H1 (cell line): Measurements from ENCODE around the gene ATP2A3. TPM values are rescaled to one million over a fixed set of nuclear protein-coding genes. Genes with fewer than 3 reads are reported as not detected.

Source experiments
- CTCF ChIA-PET: fragments of 300-600 bp; sonication (Branson Sonifier 250); formaldehyde crosslinking; loops from one replicate; lab custom pipeline; 2021; ENCODE audit not compliant: partially characterized antibody; lab: Charles Lee
- POLR2A ChIA-PET: fragments of 300-600 bp; sonication (Branson Sonifier 250); formaldehyde crosslinking; loops from one replicate; lab custom pipeline; 2021; ENCODE audit warnings: inconsistent platforms; ENCODE audit not compliant: partially characterized antibody; lab: Charles Lee
- DNase-seq, 2 experiments: peaks; one replicate each; pipeline versions ENCODE4 v3.0.0 to v3.0.0-alpha.2; 2010 to 2022; ENCODE audit warnings: low spot score in 2 of 2, low read depth in 1 of 2, mixed read lengths in 1 of 2
- FAIRE-seq: peaks from 2 replicates; lab custom pipeline; 2011; peaks lifted over from hg19 to GRCh38; lab: Jason Lieb, UNC
- H2AFZ ChIP-seq: 2 replicates; pipeline ENCODE4 v1.8.1; 2012; ENCODE audit warnings: low read length, inconsistent platforms
- H2AK5ac ChIP-seq: 2 replicates; pipeline ENCODE4 v1.6.1; 2013; ENCODE audit warnings: low read depth, low read length
- H2BK120ac ChIP-seq: replicated peaks from 2 replicates; pipeline ENCODE3; 2013; ENCODE audit warnings: low read depth, low read length, inconsistent platforms
- H2BK12ac ChIP-seq: 2 replicates; pipeline ENCODE4 v1.6.1; 2013; ENCODE audit warnings: low read depth, low read length
- H2BK15ac ChIP-seq: 2 replicates; pipeline ENCODE4 v1.6.1; 2013; ENCODE audit warnings: low read length
- H2BK20ac ChIP-seq: 2 replicates; pipeline ENCODE4 v1.6.1; 2013; ENCODE audit warnings: low read length
- H2BK5ac ChIP-seq: 2 replicates; pipeline ENCODE4 v1.6.1; 2013; ENCODE audit warnings: low read depth, low read length
- H3K14ac ChIP-seq: 2 replicates; pipeline ENCODE4 v1.6.1; 2013; ENCODE audit warnings: inconsistent platforms; ENCODE audit not compliant: insufficient read length
- H3K18ac ChIP-seq: 2 replicates; pipeline ENCODE4 v1.6.1; 2013; ENCODE audit warnings: low read length; ENCODE audit errors: extremely low read depth
- H3K23ac ChIP-seq: 2 replicates; pipeline ENCODE4 v1.6.1; 2013; ENCODE audit warnings: inconsistent platforms; ENCODE audit not compliant: insufficient read length
- H3K23me2 ChIP-seq: 2 replicates; pipeline ENCODE4 v1.6.1; 2013; ENCODE audit warnings: low read depth, low read length
- H3K27ac ChIP-seq: 2 replicates; pipeline ENCODE4 v1.6.1; 2011; ENCODE audit warnings: low read depth, low read length, inconsistent platforms
- H3K27me3 ChIP-seq, 4 experiments: replicated peaks in 1 of 4; 1 replicate in 1 of 4; 2 replicates in 3 of 4; pipeline versions ENCODE4 v1.6.1 to v1.8.1; 2011 to 2013; ENCODE audit warnings: low read length in 3 of 4, mild to moderate bottlenecking in 3 of 4, inconsistent platforms in 2 of 4, mixed read lengths in 2 of 4, moderate library complexity in 1 of 4; ENCODE audit not compliant: control insufficient read depth in 3 of 4, insufficient read depth in 3 of 4; ENCODE audit errors: extremely low read depth in 1 of 4
- H3K36me3 ChIP-seq, 4 experiments: 2 replicates each; pipeline versions ENCODE4 v1.6.1 to v1.8.1; 2011 to 2013; ENCODE audit warnings: mild to moderate bottlenecking in 4 of 4, low read length in 3 of 4, moderate library complexity in 2 of 4, control low read depth in 1 of 4, inconsistent platforms in 1 of 4; ENCODE audit not compliant: insufficient read depth in 4 of 4, control insufficient read depth in 2 of 4
- H3K4ac ChIP-seq: replicated peaks from 2 replicates; pipeline ENCODE3; 2013; ENCODE audit warnings: low read length, low read depth, mixed read lengths, inconsistent platforms; ENCODE audit not compliant: insufficient read length
- H3K4me1 ChIP-seq, 4 experiments: replicated peaks in 1 of 4; 1 replicate in 1 of 4; 2 replicates in 3 of 4; pipeline versions ENCODE4 v1.6.1 to v1.8.1; 2011 to 2013; ENCODE audit warnings: low read length in 3 of 4, inconsistent platforms in 2 of 4, mixed read lengths in 1 of 4; ENCODE audit not compliant: insufficient read depth in 4 of 4, control insufficient read depth in 3 of 4
- H3K4me2 ChIP-seq, 2 experiments: 2 replicates each; pipeline versions ENCODE4 v1.6.1 to v1.8.1; 2011 to 2013; ENCODE audit warnings: low read depth in 2 of 2, low read length in 2 of 2, control low read depth in 1 of 2, inconsistent platforms in 1 of 2, mild to moderate bottlenecking in 1 of 2; ENCODE audit not compliant: insufficient read depth in 1 of 2
- H3K4me3 ChIP-seq, 4 experiments: fragments of 200-600, 300-600 bp in 1 of 4; sonication (generic), shearing (Covaris generic), sonication (Bioruptor Twin) in 1 of 4; 2 replicates each; pipeline versions ENCODE4 v1.5.1 to v1.8.1; 2011 to 2016; ENCODE audit warnings: low read length in 4 of 4, low read depth in 3 of 4, control low read depth in 2 of 4, inconsistent platforms in 2 of 4, mild to moderate bottlenecking in 2 of 4, mixed read lengths in 1 of 4, moderate library complexity in 1 of 4; ENCODE audit not compliant: insufficient read depth in 2 of 4; ENCODE audit errors: extremely low read depth in 1 of 4
- H3K56ac ChIP-seq: replicated peaks from 2 replicates; pipeline ENCODE3; 2013; ENCODE audit warnings: low read depth, mild to moderate bottlenecking, mixed read lengths, low read length, inconsistent platforms; ENCODE audit not compliant: insufficient read length
- H3K79me1 ChIP-seq: 2 replicates; pipeline ENCODE4 v1.6.1; 2013; ENCODE audit warnings: low read depth, low read length, control low read depth
- H3K79me2 ChIP-seq, 2 experiments: 2 replicates each; pipeline versions ENCODE4 v1.6.1 to v1.8.1; 2012 to 2013; ENCODE audit warnings: low read length in 2 of 2, mild to moderate bottlenecking in 2 of 2, inconsistent platforms in 1 of 2; ENCODE audit not compliant: insufficient read depth in 2 of 2, control insufficient read depth in 1 of 2
- H3K9ac ChIP-seq, 4 experiments: replicated peaks in 1 of 4; 1 replicate in 1 of 4; 2 replicates in 3 of 4; pipeline versions ENCODE4 v1.6.1 to v1.8.1; 2011 to 2013; ENCODE audit warnings: low read depth in 3 of 4, low read length in 3 of 4, control low read depth in 2 of 4, mild to moderate bottlenecking in 2 of 4, moderate library complexity in 2 of 4, inconsistent platforms in 1 of 4; ENCODE audit errors: extremely low read depth in 1 of 4
- H3K9me3 ChIP-seq, 2 experiments: 2 replicates each; pipeline versions ENCODE4 v1.6.1 to v1.8.1; 2012 to 2013; ENCODE audit warnings: mild to moderate bottlenecking in 2 of 2, moderate library complexity in 2 of 2, control low read depth in 1 of 2, inconsistent platforms in 1 of 2, low read depth in 1 of 2, low read length in 1 of 2, mixed read lengths in 1 of 2; ENCODE audit not compliant: insufficient read depth in 2 of 2
- H4K20me1 ChIP-seq, 2 experiments: replicated peaks in 1 of 2; 2 replicates each; pipeline versions ENCODE3 to v1.8.1; 2011 to 2013; ENCODE audit warnings: inconsistent platforms in 2 of 2, low read length in 2 of 2, mild to moderate bottlenecking in 1 of 2; ENCODE audit not compliant: insufficient read depth in 2 of 2, control insufficient read depth in 1 of 2
- H4K5ac ChIP-seq: 2 replicates; pipeline ENCODE4 v1.6.1; 2013; ENCODE audit warnings: low read length, low read depth, mixed read lengths, inconsistent platforms; ENCODE audit not compliant: insufficient read length
- H4K8ac ChIP-seq: 2 replicates; pipeline ENCODE4 v1.8.0; 2013; ENCODE audit warnings: mild to moderate bottlenecking, moderate library complexity, low read length, inconsistent platforms; ENCODE audit not compliant: insufficient read depth; ENCODE audit errors: extremely low read depth
- H4K91ac ChIP-seq: replicated peaks from 2 replicates; pipeline ENCODE3; 2013; ENCODE audit warnings: low read length, mixed read lengths, inconsistent platforms; ENCODE audit not compliant: insufficient read length
- CEBPB ChIP-seq: IDR thresholded peaks from 2 replicates; pipeline ENCODE4 v1.6.1; 2012; ENCODE audit warnings: low read depth, low read length
- GABPA ChIP-seq: IDR thresholded peaks from 2 replicates; pipeline ENCODE4 v1.6.1; 2011; ENCODE audit warnings: mild to moderate bottlenecking, low read length, moderate library complexity, borderline replicate concordance; ENCODE audit not compliant: insufficient read depth
- RFX5 ChIP-seq: IDR thresholded peaks from 2 replicates; pipeline ENCODE4 v1.6.1; 2011; ENCODE audit warnings: low read depth, low read length, improper control_type of control experiment, borderline replicate concordance
- WGBS, 2 experiments: shearing (Covaris generic) in 1 of 2; methylation state at CpG; one replicate each; pipeline versions ENCODE4 v1.1.6 to v1.1.7; 2013 to 2015; ENCODE audit warnings: low lambda C conversion rate in 2 of 2, mixed read lengths in 2 of 2, inconsistent platforms in 1 of 2, low coverage in 1 of 2, missing lambda C conversion rate in 1 of 2; ENCODE audit not compliant: insufficient replicate concordance in 2 of 2, insufficient coverage in 1 of 2, insufficient read length in 1 of 2; ENCODE audit errors: extremely low coverage in 1 of 2, missing lambda C conversion rate in 1 of 2; 5-methylcytosine and 5-hydroxymethylcytosine counted together
- polyA plus RNA-seq, 7 experiments: library from polyadenylated mRNA; depleted of rRNA in 3 of 7; stranded (reverse) in 5 of 7; unstranded in 2 of 7; fragments of >200 nt in 5 of 7; fragments of 200-250 nt in 2 of 7; gene quantifications; 1 replicate in 5 of 7; 2 replicates in 1 of 7; 4 replicates in 1 of 7; pipeline versions ENCODE4 v1.2.1 to v1.2.3, GENCODE V29; 2011 to 2013; ENCODE audit warnings: missing spikeins in 2 of 7, mixed read lengths in 2 of 7
- total RNA-seq: library from RNA; stranded (reverse); fragmentation: NEBNext Ultra II Directional; extraction: Animal tissue kit (Norgen Biotek cat#: 25700); gene quantifications from 2 replicates; pipeline ENCODE4 v1.2.1, GENCODE V29; 2021

Gene ATP2A3
- total and polyA plus RNA-seq, 2 of the 8 experiments (the other 6 are each of a cell fraction or from before 2014, with no cell fraction given): 18.4 to 32.5 TPM

DNA sequence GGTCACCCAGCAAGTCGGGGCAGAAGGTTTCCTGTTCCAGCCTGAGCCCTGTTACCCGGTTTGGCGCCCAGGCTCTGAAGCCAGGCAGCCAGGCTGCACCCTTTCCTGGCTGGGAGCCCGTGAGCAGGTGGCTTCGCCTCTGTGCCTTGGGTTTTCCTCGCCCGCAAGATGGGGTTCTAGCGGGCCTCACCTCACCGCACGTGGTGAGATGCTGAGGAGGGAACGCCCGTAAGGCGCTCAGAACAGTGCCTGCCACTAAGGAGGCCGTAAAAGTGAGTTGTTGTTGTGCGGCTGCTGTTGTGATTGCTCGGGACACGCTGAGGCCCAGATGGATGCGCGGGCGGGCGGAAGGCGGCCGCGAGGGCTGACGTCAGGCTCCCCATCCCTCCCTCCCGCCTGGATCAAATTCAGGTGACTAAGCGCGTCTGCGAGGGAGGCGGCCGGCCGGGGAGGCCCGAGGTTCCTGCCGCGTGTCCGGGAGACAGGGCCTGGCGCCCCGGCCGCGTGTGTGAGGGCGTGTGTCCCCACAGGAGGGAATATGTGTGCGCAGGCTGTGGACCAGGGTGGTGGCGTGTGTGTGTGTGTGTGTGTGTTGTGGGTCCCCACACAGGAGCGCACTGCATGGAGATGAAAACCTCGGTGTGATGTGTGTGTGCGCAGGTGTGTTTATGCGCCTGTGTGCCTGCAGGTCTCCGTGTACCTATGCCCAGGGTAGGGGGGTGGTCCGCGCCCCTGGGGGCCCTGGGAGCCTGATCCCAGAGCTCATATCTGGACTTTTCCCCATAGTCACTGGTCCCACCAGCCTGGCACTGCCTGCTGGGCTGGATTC, 75.7 kb downstream of the ATP2A3 start:
- no peaks in the 10 kb centered on the region; a peak in 1 of 4 replicates for H3K79me2 ChIP-seq
- H3K27ac ChIP-seq: no peak overlapping the region
- no peak overlapping the region for H2BK20ac ChIP-seq
- H2AK5ac ChIP-seq: peak overlapping the region; percentile 95; the same call in 1 of the 2 replicates
- WGBS, 2 experiments: 65% methylated on average over 47 of the region's 50 CpGs; no CpG with 5 or more reads in 1 of the 2 experiments
- H3K9ac ChIP-seq: peak overlapping the region in 1 of 4 experiments; percentile 38; a peak in 2 of 7 replicates
- peaks cover 4% of the 10 kb centered on the region; the same call in 1 of the 2 replicates for H3K79me1 ChIP-seq
- peak overlapping the region; percentile 97 for H2BK12ac ChIP-seq
- no peak overlapping the region for H4K5ac ChIP-seq
- ChIA-PET CTCF (interaction anchor here (0.8 to 3.6 kb wide), 4 partner anchors 8 to 129 kb away, joined by 3 to 16 read pairs (median 6); no protein-coding TSS in a partner anchor), POLR2A (no interaction called here)
- peak in 1 of 2 experiments; percentile 70 for DNase-seq
- no peak overlapping the region for H2BK120ac ChIP-seq
- peaks cover 12% of the 10 kb centered on the region; the same call in 1 of the 2 replicates for H3K23me2 ChIP-seq
- H3K4me1 ChIP-seq: peaks cover 4 to 29% (median 19%) of the 10 kb centered on the region in 4 experiments
- peaks cover 3 to 8% of the 10 kb centered on the region in 2 experiments for H4K20me1 ChIP-seq
- H3K36me3 ChIP-seq: peaks cover 3 to 9% (median 4%) of the 10 kb centered on the region in 4 experiments; a peak in 5 of 8 replicates
- no peak for FAIRE-seq
- H2BK15ac ChIP-seq: peak overlapping the region; percentile 99
- H3K27me3 ChIP-seq: no peaks in the 10 kb centered on the region; a peak in 1 of 7 replicates
- H3K4me2 ChIP-seq: peak overlapping the region in 1 of 2 experiments; percentile 38; a peak in 2 of 4 replicates
- no peak overlapping the region for H3K56ac ChIP-seq
- no peaks in the 10 kb centered on the region for H3K9me3 ChIP-seq
- peak overlapping the region; percentile 83 for H2BK5ac ChIP-seq
- no peak overlapping the region for H3K14ac ChIP-seq
- H2AFZ ChIP-seq: no peak overlapping the region
- H4K91ac ChIP-seq: peak overlapping the region; percentile 97
- H4K8ac ChIP-seq: peak overlapping the region; percentile 94
- H3K18ac ChIP-seq: peak overlapping the region; percentile 78
- H3K4me3 ChIP-seq: no peak overlapping the region
- H3K23ac ChIP-seq: no peak overlapping the region
- H3K4ac ChIP-seq: no peak overlapping the region
- no peak for TF ChIP-seq CEBPB
- no peak; the same call in 1 of the 2 replicates for TF ChIP-seq GABPA
- TF ChIP-seq RFX5: no peak
